Activated CD8-positive, alpha-beta memory T cell treated with anti-CD3 and anti-CD28 coated beads for 48 hours (primary cell): Measurements from ENCODE around the gene PEAR1.

Source experiments
- DNase-seq, 3 experiments: peaks; one replicate each; pipeline ENCODE4 v3.0.0-alpha.2; 2020; ENCODE audit warnings: low read depth in 2 of 3, low spot score in 2 of 3

The PEAR1 gene

GRCh38 chr1:156899956-156900718, 6.6 kb downstream of the PEAR1 start:
- DNase-seq = no peak

GRCh38 chr1:156900896-156901589, 7.5 kb downstream of the PEAR1 start:
- DNase-seq = no peak

- no peak for DNase-seq
Measured at GRCh38 chr1:156901590-156901900, 8.0 kb downstream of the PEAR1 start.

- DNase-seq = no peak
Measured at GRCh38 chr1:156901966-156902915, 8.7 kb downstream of the PEAR1 start.

- no peak for DNase-seq
Measured at GRCh38 chr1:156903328-156904091, 10.0 kb downstream of the PEAR1 start.

GRCh38 chr1:156904187-156904959, 10.9 kb downstream of the PEAR1 start:
- DNase-seq = no peak

- no peak for DNase-seq
Measured at GRCh38 chr1:156905176-156905575, 11.7 kb downstream of the PEAR1 start.

- no peak for DNase-seq
Measured at GRCh38 chr1:156905651-156906050, 12.1 kb downstream of the PEAR1 start.

GRCh38 chr1:156906206-156906906, 12.8 kb downstream of the PEAR1 start:
- DNase-seq = no peak

GRCh38 chr1:156908541-156908940, 15.0 kb downstream of the PEAR1 start:
- DNase-seq = no peak

- no peak for DNase-seq
Measured at GRCh38 chr1:156908955-156909354, 15.4 kb downstream of the PEAR1 start.

GRCh38 chr1:156909671-156910070, 16.2 kb downstream of the PEAR1 start:
- DNase-seq = no peak

- peak in 2 of 3 experiments; percentile 44 to 56 for DNase-seq
Measured at GRCh38 chr1:156910309-156910782, 16.8 kb downstream of the PEAR1 start.

GRCh38 chr1:156911577-156912298, 18.2 kb downstream of the PEAR1 start:
- DNase-seq = no peak

GRCh38 chr1:156912310-156912709, 18.8 kb downstream of the PEAR1 start:
- no peak for DNase-seq

GRCh38 chr1:156912861-156913808, 19.6 kb downstream of the PEAR1 start:
- no peak for DNase-seq

- no peak for DNase-seq
Measured at GRCh38 chr1:156913809-156914387, 20.4 kb downstream of the PEAR1 start.
